Measurements from ENCODE around the gene OR6J1. TPM values are rescaled to one million over a fixed set of nuclear protein-coding genes. Genes with fewer than 3 reads are reported as not detected.

Gene OR6J1
- total RNA-seq, 1 experiment from 2014 or later, result not detected

- CTCF ChIA-PET, result no interaction called here
- H3K36me3 ChIP-seq (ENCODE audit: low read depth, low read length), result no peaks in the 10 kb centered on the region
- TF ChIP-seq EZH2phosphoT487 (IDR thresholded peaks at IDR 0.05; ENCODE audit: borderline replicate concordance, low read length), result no peak
- TF ChIP-seq EZH2 (IDR thresholded peaks at IDR 0.05; ENCODE audit: low read length, unreplicated experiment), result no peak
- no peak for TF ChIP-seq CTCF (conservative IDR thresholded peaks at IDR 0.05; ENCODE audit: low read depth, low read length)
- peaks cover 3% of the 10 kb centered on the region; the same call in 1 of the 2 replicates for H3K4me1 ChIP-seq (ENCODE audit: insufficient read depth, low read length)
- no peaks in the 10 kb centered on the region for H3K9me2 ChIP-seq (replicated peaks; ENCODE audit: low read length)
- no peak overlapping the region for H3K27ac ChIP-seq (ENCODE audit: low read length)
- POLR2A ChIA-PET (ENCODE audit: unreplicated experiment), result no interaction called here
- ATAC-seq (no peak), DNase-seq (no peak)
- H3K9me3 ChIP-seq (ENCODE audit: low read length), result no peaks in the 10 kb centered on the region
- no peaks in the 10 kb centered on the region for H4K20me1 ChIP-seq (ENCODE audit: low read length)
- no TSS peak for BruUV-seq (replicated peaks)
- H3K4me2 ChIP-seq (ENCODE audit: low read length), result no peak overlapping the region
- no peak overlapping the region for H3K4me3 ChIP-seq (ENCODE audit: low read length)
- H3K9ac ChIP-seq (ENCODE audit: low read length), result no peak overlapping the region
- H3F3A ChIP-seq (ENCODE audit: low read length, unreplicated experiment), result no peaks in the 10 kb centered on the region
- intact Hi-C loops (cut with micrococcal nuclease), result no loop called here
- no peaks in the 10 kb centered on the region for H3K27me3 ChIP-seq (ENCODE audit: low read length)
- H2AFZ ChIP-seq (ENCODE audit: low read length), result no peak overlapping the region
- no peaks in the 10 kb centered on the region for H3K79me2 ChIP-seq (ENCODE audit: low read length)
These were observed 22.2 kb upstream of the OR6J1 start for GRCh38 chr14:22666203-22666893.

GRCh38 chr14:22664261-22664660, 20.1 kb upstream of the OR6J1 start:
- no peaks in the 10 kb centered on the region for H3F3A ChIP-seq (ENCODE audit: low read length, unreplicated experiment)
- ChIA-PET CTCF (no interaction called here), POLR2A (ENCODE audit: unreplicated experiment) (no interaction called here)
- no peak overlapping the region for H2AFZ ChIP-seq (ENCODE audit: low read length)
- H3K4me2 ChIP-seq (ENCODE audit: low read length), result no peak overlapping the region
- H3K27ac ChIP-seq (ENCODE audit: low read length), result no peak overlapping the region
- no peaks in the 10 kb centered on the region for H3K79me2 ChIP-seq (ENCODE audit: low read length)
- no peaks in the 10 kb centered on the region for H3K27me3 ChIP-seq (ENCODE audit: low read length)
- H3K4me1 ChIP-seq (ENCODE audit: insufficient read depth, low read length), result peaks cover 3% of the 10 kb centered on the region; the same call in 1 of the 2 replicates
- H3K4me3 ChIP-seq (ENCODE audit: low read length), result no peak overlapping the region
- DNase-seq (no peak), ATAC-seq (no peak)
- no peaks in the 10 kb centered on the region for H3K36me3 ChIP-seq (ENCODE audit: low read depth, low read length)
- no peaks in the 10 kb centered on the region for H3K9me3 ChIP-seq (ENCODE audit: low read length)
- no peak overlapping the region for H3K9ac ChIP-seq (ENCODE audit: low read length)
- intact Hi-C loops (cut with micrococcal nuclease), result no loop called here
- no TSS peak for BruUV-seq (replicated peaks)
- no peaks in the 10 kb centered on the region for H3K9me2 ChIP-seq (replicated peaks; ENCODE audit: low read length)
- H4K20me1 ChIP-seq (ENCODE audit: low read length), result no peaks in the 10 kb centered on the region
- TF ChIP-seq EZH2 (IDR thresholded peaks at IDR 0.05; ENCODE audit: low read length, unreplicated experiment) (no peak), EZH2phosphoT487 (IDR thresholded peaks at IDR 0.05; ENCODE audit: borderline replicate concordance, low read length) (no peak), CTCF (conservative IDR thresholded peaks at IDR 0.05; ENCODE audit: low read depth, low read length) (no peak)

- ChIA-PET CTCF (no interaction called here), POLR2A (ENCODE audit: unreplicated experiment) (no interaction called here)
- intact Hi-C loops (cut with micrococcal nuclease), result no loop called here
- H3K79me2 ChIP-seq (ENCODE audit: low read length), result no peaks in the 10 kb centered on the region
- TF ChIP-seq EZH2 (IDR thresholded peaks at IDR 0.05; ENCODE audit: low read length, unreplicated experiment) (no peak), CTCF (conservative IDR thresholded peaks at IDR 0.05; ENCODE audit: low read depth, low read length) (no peak), EZH2phosphoT487 (IDR thresholded peaks at IDR 0.05; ENCODE audit: borderline replicate concordance, low read length) (no peak)
- no peaks in the 10 kb centered on the region for H3K27me3 ChIP-seq (ENCODE audit: low read length)
- H3K9me2 ChIP-seq (replicated peaks; ENCODE audit: low read length), result no peaks in the 10 kb centered on the region
- no peaks in the 10 kb centered on the region for H3F3A ChIP-seq (ENCODE audit: low read length, unreplicated experiment)
- ATAC-seq (no peak), DNase-seq (no peak)
- no peaks in the 10 kb centered on the region for H3K36me3 ChIP-seq (ENCODE audit: low read depth, low read length)
- no peak overlapping the region for H2AFZ ChIP-seq (ENCODE audit: low read length)
- no TSS peak for BruUV-seq (replicated peaks)
- no peak overlapping the region for H3K9ac ChIP-seq (ENCODE audit: low read length)
- H3K9me3 ChIP-seq (ENCODE audit: low read length), result no peaks in the 10 kb centered on the region
- no peak overlapping the region for H3K4me2 ChIP-seq (ENCODE audit: low read length)
- H3K4me1 ChIP-seq (ENCODE audit: insufficient read depth, low read length), result no peaks in the 10 kb centered on the region
- H3K27ac ChIP-seq (ENCODE audit: low read length), result no peak overlapping the region
- no peaks in the 10 kb centered on the region for H4K20me1 ChIP-seq (ENCODE audit: low read length)
- H3K4me3 ChIP-seq (ENCODE audit: low read length), result no peak overlapping the region
These were observed 16.5 kb upstream of the OR6J1 start for GRCh38 chr14:22660654-22661053.

Data from PC-3 (cell line).